GM23338 (cell line): Measurements from ENCODE around the gene MBOAT1. TPM values are rescaled to one million over a fixed set of nuclear protein-coding genes. Genes with fewer than 3 reads are reported as not detected.

Experiments
- ATAC-seq: fragments of 200-7000 bp; cut with Tn5 transposase; 3 replicates; pipeline ENCODE4 v1.9.1; 2020
- DNase-seq: peaks from one replicate; pipeline ENCODE4 v3.0.0-alpha.2; 2015; ENCODE audit warnings: low spot score
- H2AFZ ChIP-seq: fragments of 200-600 bp; sonication (generic); 2 replicates; pipeline ENCODE4 v1.8.0; 2016; ENCODE audit warnings: antibody characterized with exemption, mild to moderate bottlenecking, moderate library complexity
- H3F3A ChIP-seq: fragments of 200-600 bp; sonication (generic); replicated peaks from 2 replicates; pipeline ENCODE4 v1.8.0; 2017; ENCODE audit warnings: antibody characterized with exemption, mixed run types, low read depth
- H3K27ac ChIP-seq: fragments of 200-600 bp; sonication (generic); 2 replicates; pipeline ENCODE4 v1.6.1; 2016; ENCODE audit warnings: low read depth
- H3K27me3 ChIP-seq: fragments of 200-600 bp; sonication (generic); 2 replicates; pipeline ENCODE4 v1.8.0; 2016; ENCODE audit warnings: mild to moderate bottlenecking, mixed run types, moderate library complexity; ENCODE audit not compliant: insufficient read depth
- H3K36me3 ChIP-seq: fragments of 200-600 bp; sonication (generic); 2 replicates; pipeline ENCODE4 v1.8.0; 2016; ENCODE audit warnings: mild to moderate bottlenecking; ENCODE audit not compliant: insufficient read depth
- H3K4me1 ChIP-seq: fragments of 200-600 bp; sonication (generic); 2 replicates; pipeline ENCODE4 v1.8.0; 2016; ENCODE audit warnings: mild to moderate bottlenecking, moderate library complexity; ENCODE audit not compliant: insufficient read depth
- H3K4me2 ChIP-seq: fragments of 200-600 bp; sonication (generic); 2 replicates; pipeline ENCODE4 v1.7.1; 2017; ENCODE audit warnings: mixed run types
- H3K4me3 ChIP-seq: fragments of 200-600 bp; sonication (generic); 2 replicates; pipeline ENCODE4 v1.6.1; 2016; ENCODE audit warnings: mixed run types
- H3K79me2 ChIP-seq: fragments of 200-600 bp; sonication (generic); replicated peaks from 2 replicates; pipeline ENCODE4 v1.8.0; 2017; ENCODE audit warnings: mild to moderate bottlenecking; ENCODE audit not compliant: insufficient read depth
- H3K9me2 ChIP-seq: fragments of 200-600 bp; sonication (generic); 2 replicates; pipeline ENCODE4 v1.8.0; 2017; ENCODE audit not compliant: insufficient read depth
- H4K20me1 ChIP-seq: fragments of 200-600 bp; sonication (generic); replicated peaks from 2 replicates; pipeline ENCODE4 v1.8.0; 2017; ENCODE audit warnings: mild to moderate bottlenecking; ENCODE audit not compliant: insufficient read depth
- H3K27ac Mint-ChIP-seq: 2 replicates; pipeline ENCODE4 v1.8.0; 2020; ENCODE audit warnings: inconsistent platforms, mild to moderate bottlenecking, moderate library complexity, mixed read lengths
- H3K27me3 Mint-ChIP-seq: 3 replicates; pipeline ENCODE4 v1.8.0; 2022; ENCODE audit warnings: low read depth, mild to moderate bottlenecking, moderate library complexity, mixed read lengths, inconsistent platforms; ENCODE audit not compliant: insufficient read depth, poor library complexity
- H3K36me3 Mint-ChIP-seq: 3 replicates; pipeline ENCODE4 v1.8.0; 2021; ENCODE audit warnings: low read depth, mild to moderate bottlenecking, inconsistent platforms, moderate library complexity, mixed read lengths
- H3K4me1 Mint-ChIP-seq: 3 replicates; pipeline ENCODE4 v1.8.0; 2020; ENCODE audit warnings: mild to moderate bottlenecking, inconsistent platforms, mixed read lengths
- H3K4me3 Mint-ChIP-seq: 3 replicates; pipeline ENCODE4 v1.8.0; 2021; ENCODE audit warnings: moderate library complexity, mild to moderate bottlenecking, inconsistent platforms, mixed read lengths
- H3K9me3 Mint-ChIP-seq: 3 replicates; pipeline ENCODE4 v1.8.0; 2020; ENCODE audit warnings: moderate library complexity, mild to moderate bottlenecking, inconsistent platforms, mixed read lengths
- REST ChIP-seq: IDR thresholded peaks from one replicate; pipeline ENCODE4 v1.6.1; 2018; ENCODE audit warnings: antibody characterized with exemption; ENCODE audit not compliant: unreplicated experiment
- polyA plus RNA-seq: library from polyadenylated mRNA; unstranded; fragments of >200 nt; fragmentation: Nextera tagmentation; extraction: Ambion mirVana; gene quantifications from 2 replicates; pipeline ENCODE4 v1.2.1, GENCODE V29; 2016
- total RNA-seq: library from RNA; depleted of rRNA; stranded (reverse); fragments of >200 nt; shearing (Covaris generic); gene quantifications from 2 replicates; pipeline ENCODE4 v1.2.3, GENCODE V29; 2014
- TF ChIP-seq, protein P1 (sequence below): fragments of 250-450 bp; sonication (Bioruptor Pico); IDR thresholded peaks from 2 replicates; pipeline ENCODE4 v1.5.0; 2020; ENCODE audit warnings: mild to moderate bottlenecking, moderate library complexity
- TF ChIP-seq, protein P2 (sequence below): IDR thresholded peaks from 2 replicates; pipeline ENCODE4 v1.6.1; 2016; ENCODE audit warnings: antibody characterized with exemption

MBOAT1 gene
- total and polyA plus RNA-seq, 2 experiments from 2014 or later = 3.8 to 18.6 TPM

- TF ChIP-seq, protein P1, sequence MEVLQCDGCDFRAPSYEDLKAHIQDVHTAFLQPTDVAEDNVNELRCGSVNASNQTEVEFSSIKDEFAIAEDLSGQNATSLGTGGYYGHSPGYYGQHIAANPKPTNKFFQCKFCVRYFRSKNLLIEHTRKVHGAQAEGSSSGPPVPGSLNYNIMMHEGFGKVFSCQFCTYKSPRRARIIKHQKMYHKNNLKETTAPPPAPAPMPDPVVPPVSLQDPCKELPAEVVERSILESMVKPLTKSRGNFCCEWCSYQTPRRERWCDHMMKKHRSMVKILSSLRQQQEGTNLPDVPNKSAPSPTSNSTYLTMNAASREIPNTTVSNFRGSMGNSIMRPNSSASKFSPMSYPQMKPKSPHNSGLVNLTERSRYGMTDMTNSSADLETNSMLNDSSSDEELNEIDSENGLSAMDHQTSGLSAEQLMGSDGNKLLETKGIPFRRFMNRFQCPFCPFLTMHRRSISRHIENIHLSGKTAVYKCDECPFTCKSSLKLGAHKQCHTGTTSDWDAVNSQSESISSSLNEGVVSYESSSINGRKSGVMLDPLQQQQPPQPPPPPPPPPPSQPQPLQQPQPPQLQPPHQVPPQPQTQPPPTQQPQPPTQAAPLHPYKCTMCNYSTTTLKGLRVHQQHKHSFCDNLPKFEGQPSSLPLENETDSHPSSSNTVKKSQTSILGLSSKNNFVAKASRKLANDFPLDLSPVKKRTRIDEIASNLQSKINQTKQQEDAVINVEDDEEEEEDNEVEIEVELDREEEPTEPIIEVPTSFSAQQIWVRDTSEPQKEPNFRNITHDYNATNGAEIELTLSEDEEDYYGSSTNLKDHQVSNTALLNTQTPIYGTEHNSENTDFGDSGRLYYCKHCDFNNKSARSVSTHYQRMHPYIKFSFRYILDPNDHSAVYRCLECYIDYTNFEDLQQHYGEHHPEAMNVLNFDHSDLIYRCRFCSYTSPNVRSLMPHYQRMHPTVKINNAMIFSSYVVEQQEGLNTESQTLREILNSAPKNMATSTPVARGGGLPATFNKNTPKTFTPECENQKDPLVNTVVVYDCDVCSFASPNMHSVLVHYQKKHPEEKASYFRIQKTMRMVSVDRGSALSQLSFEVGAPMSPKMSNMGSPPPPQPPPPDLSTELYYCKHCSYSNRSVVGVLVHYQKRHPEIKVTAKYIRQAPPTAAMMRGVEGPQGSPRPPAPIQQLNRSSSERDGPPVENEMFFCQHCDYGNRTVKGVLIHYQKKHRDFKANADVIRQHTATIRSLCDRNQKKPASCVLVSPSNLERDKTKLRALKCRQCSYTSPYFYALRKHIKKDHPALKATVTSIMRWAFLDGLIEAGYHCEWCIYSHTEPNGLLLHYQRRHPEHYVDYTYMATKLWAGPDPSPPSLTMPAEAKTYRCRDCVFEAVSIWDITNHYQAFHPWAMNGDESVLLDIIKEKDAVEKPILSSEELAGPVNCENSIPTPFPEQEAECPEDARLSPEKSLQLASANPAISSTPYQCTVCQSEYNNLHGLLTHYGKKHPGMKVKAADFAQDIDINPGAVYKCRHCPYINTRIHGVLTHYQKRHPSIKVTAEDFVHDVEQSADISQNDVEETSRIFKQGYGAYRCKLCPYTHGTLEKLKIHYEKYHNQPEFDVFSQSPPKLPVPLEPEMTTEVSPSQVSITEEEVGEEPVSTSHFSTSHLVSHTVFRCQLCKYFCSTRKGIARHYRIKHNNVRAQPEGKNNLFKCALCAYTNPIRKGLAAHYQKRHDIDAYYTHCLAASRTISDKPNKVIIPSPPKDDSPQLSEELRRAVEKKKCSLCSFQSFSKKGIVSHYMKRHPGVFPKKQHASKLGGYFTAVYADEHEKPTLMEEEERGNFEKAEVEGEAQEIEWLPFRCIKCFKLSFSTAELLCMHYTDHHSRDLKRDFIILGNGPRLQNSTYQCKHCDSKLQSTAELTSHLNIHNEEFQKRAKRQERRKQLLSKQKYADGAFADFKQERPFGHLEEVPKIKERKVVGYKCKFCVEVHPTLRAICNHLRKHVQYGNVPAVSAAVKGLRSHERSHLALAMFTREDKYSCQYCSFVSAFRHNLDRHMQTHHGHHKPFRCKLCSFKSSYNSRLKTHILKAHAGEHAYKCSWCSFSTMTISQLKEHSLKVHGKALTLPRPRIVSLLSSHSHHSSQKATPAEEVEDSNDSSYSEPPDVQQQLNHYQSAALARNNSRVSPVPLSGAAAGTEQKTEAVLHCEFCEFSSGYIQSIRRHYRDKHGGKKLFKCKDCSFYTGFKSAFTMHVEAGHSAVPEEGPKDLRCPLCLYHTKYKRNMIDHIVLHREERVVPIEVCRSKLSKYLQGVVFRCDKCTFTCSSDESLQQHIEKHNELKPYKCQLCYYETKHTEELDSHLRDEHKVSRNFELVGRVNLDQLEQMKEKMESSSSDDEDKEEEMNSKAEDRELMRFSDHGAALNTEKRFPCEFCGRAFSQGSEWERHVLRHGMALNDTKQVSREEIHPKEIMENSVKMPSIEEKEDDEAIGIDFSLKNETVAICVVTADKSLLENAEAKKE = no peak
- TF ChIP-seq REST = no peak
These were observed 39.3 kb downstream of the MBOAT1 start (continued) for GRCh38 chr6:20172842-20173456.

- no peak for ATAC-seq
- Histone ChIP-seq H3K9me2 (no peaks in the 10 kb centered on the region), H3K79me2 (peaks cover 7% of the 10 kb centered on the region; the same call in 1 of the 2 replicates), H3F3A (no peaks in the 10 kb centered on the region), H3K4me3 (no peak overlapping the region), H3K27ac (no peak overlapping the region), H3K4me2 (no peak overlapping the region), H3K27me3 (no peaks in the 10 kb centered on the region), H3K4me1 (peaks cover 5% of the 10 kb centered on the region; the same call in 1 of the 2 replicates), H3K36me3 (no peaks in the 10 kb centered on the region), H4K20me1 (no peaks in the 10 kb centered on the region), H2AFZ (no peak overlapping the region)
- no peaks in the 10 kb centered on the region; the same call in 2 of the 3 replicates for H3K36me3 Mint-ChIP-seq
- H3K4me1 Mint-ChIP-seq = peaks cover 6% of the 10 kb centered on the region; the same call in 2 of the 3 replicates
- peaks cover 5% of the 10 kb centered on the region for H3K27me3 Mint-ChIP-seq
- no peak overlapping the region for H3K4me3 Mint-ChIP-seq
- TF ChIP-seq, protein P2, sequence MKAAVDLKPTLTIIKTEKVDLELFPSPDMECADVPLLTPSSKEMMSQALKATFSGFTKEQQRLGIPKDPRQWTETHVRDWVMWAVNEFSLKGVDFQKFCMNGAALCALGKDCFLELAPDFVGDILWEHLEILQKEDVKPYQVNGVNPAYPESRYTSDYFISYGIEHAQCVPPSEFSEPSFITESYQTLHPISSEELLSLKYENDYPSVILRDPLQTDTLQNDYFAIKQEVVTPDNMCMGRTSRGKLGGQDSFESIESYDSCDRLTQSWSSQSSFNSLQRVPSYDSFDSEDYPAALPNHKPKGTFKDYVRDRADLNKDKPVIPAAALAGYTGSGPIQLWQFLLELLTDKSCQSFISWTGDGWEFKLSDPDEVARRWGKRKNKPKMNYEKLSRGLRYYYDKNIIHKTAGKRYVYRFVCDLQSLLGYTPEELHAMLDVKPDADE = no peak
- no peak for DNase-seq
- H3K27ac Mint-ChIP-seq = no peak overlapping the region
- no peaks in the 10 kb centered on the region for H3K9me3 Mint-ChIP-seq
These were observed 41.7 kb downstream of the MBOAT1 start for GRCh38 chr6:20170455-20171148.
